ENCODE data around the gene EDNRA. TPM values are rescaled to one million over a fixed set of nuclear protein-coding genes. Genes with fewer than 3 reads are reported as not detected.
A peak's percentile ranks its signal among the peaks of the same experiment; 100 is the strongest.

The EDNRA gene
- total RNA-seq, 3 donors from 2014 or later (not counting 1 experiment from before 2014, with no cell fraction given): not detected

- Mint-ChIP-seq H3K4me3 (no peak overlapping the region), H3K9me3 (no peaks in the 10 kb centered on the region), H3K27me3 (ENCODE audit: low read depth in 2 of 2) (peaks cover 16 to 27% of the 10 kb centered on the region in 2 donors), H3K36me3 (no peaks in the 10 kb centered on the region), H3K4me1 (peaks cover 5% of the 10 kb centered on the region in 2 donors), H3K27ac (no peak overlapping the region)
- Histone ChIP-seq H3K9me3 (ENCODE audit: control insufficient read depth, insufficient read depth, low read length) (no peaks in the 10 kb centered on the region), H3K4me3 (ENCODE audit: low read length) (no peak overlapping the region), H3K27ac (ENCODE audit: low read length) (no peak overlapping the region), H3K36me3 (ENCODE audit: control insufficient read depth, insufficient read depth, low read length) (no peaks in the 10 kb centered on the region), H3K4me1 (ENCODE audit: control insufficient read depth, insufficient read depth, low read length) (no peaks in the 10 kb centered on the region), H3K27me3 (ENCODE audit: control insufficient read depth, insufficient read depth, low read length) (no peaks in the 10 kb centered on the region)
- TF ChIP-seq CTCF (IDR thresholded peaks at IDR 0.05): no peak
- WGBS (ENCODE audit: insufficient coverage): 71% methylated on average over 2 of the region's 5 CpGs
- ATAC-seq (no peak), DNase-seq (no peak)
- intact Hi-C loops (cut with micrococcal nuclease): no loop called here
Measured at GRCh38 chr4:147571036-147571770, 90.3 kb downstream of the EDNRA start.

- Mint-ChIP-seq H3K27me3 (ENCODE audit: low read depth in 2 of 2) (peaks cover 0 to 3% of the 10 kb centered on the region in 2 donors), H3K9me3 (peaks cover 0 to 2% of the 10 kb centered on the region in 2 donors), H3K4me1 (peaks cover 5% of the 10 kb centered on the region in 2 donors), H3K27ac (no peak overlapping the region), H3K36me3 (no peaks in the 10 kb centered on the region), H3K4me3 (no peak overlapping the region)
- no peaks in the 10 kb centered on the region for H3K27me3 ChIP-seq (ENCODE audit: control insufficient read depth, insufficient read depth, low read length)
- H3K4me3 ChIP-seq (ENCODE audit: low read length): no peak overlapping the region
- peak in 1 of 3 donors; percentile 64 for ATAC-seq
- no peaks in the 10 kb centered on the region for H3K36me3 ChIP-seq (ENCODE audit: control insufficient read depth, insufficient read depth, low read length)
- no peak overlapping the region for H3K27ac ChIP-seq (ENCODE audit: low read length)
- no peak for TF ChIP-seq CTCF (IDR thresholded peaks at IDR 0.05)
- no peaks in the 10 kb centered on the region for H3K9me3 ChIP-seq (ENCODE audit: control insufficient read depth, insufficient read depth, low read length)
- H3K4me1 ChIP-seq (ENCODE audit: control insufficient read depth, insufficient read depth, low read length): no peaks in the 10 kb centered on the region
- 60% methylated on average over 3 of the region's 3 CpGs for WGBS (ENCODE audit: insufficient coverage)
- DNase-seq: no peak
- intact Hi-C loops (cut with micrococcal nuclease): no loop called here
Measured at GRCh38 chr4:147576084-147576483, 95.2 kb downstream of the EDNRA start.

GRCh38 chr4:147578051-147578476 lies 97.2 kb downstream of the EDNRA start:
- Histone ChIP-seq H3K27ac (ENCODE audit: low read length) (no peak overlapping the region), H3K9me3 (ENCODE audit: control insufficient read depth, insufficient read depth, low read length) (no peaks in the 10 kb centered on the region), H3K36me3 (ENCODE audit: control insufficient read depth, insufficient read depth, low read length) (no peaks in the 10 kb centered on the region), H3K27me3 (ENCODE audit: control insufficient read depth, insufficient read depth, low read length) (no peaks in the 10 kb centered on the region), H3K4me3 (ENCODE audit: low read length) (no peak overlapping the region), H3K4me1 (ENCODE audit: control insufficient read depth, insufficient read depth, low read length) (no peaks in the 10 kb centered on the region)
- intact Hi-C loops (cut with micrococcal nuclease): no loop called here
- DNase-seq (no peak), ATAC-seq (no peak)
- Mint-ChIP-seq H3K9me3 (peaks cover 0 to 2% of the 10 kb centered on the region in 2 donors), H3K4me3 (no peak overlapping the region), H3K27me3 (ENCODE audit: low read depth in 2 of 2) (peaks cover 5 to 8% of the 10 kb centered on the region in 2 donors), H3K4me1 (peaks cover 5% of the 10 kb centered on the region in 2 donors), H3K27ac (no peak overlapping the region), H3K36me3 (no peaks in the 10 kb centered on the region)
- TF ChIP-seq CTCF (IDR thresholded peaks at IDR 0.05): no peak
- 77% methylated on average over 4 of the region's 6 CpGs for WGBS (ENCODE audit: insufficient coverage)

Measured in natural killer cell (primary cell).